H1 (cell line): ENCODE measurements around the gene GLI1. TPM values are rescaled to one million over a fixed set of nuclear protein-coding genes. Genes with fewer than 3 reads are reported as not detected.
A peak's percentile ranks its signal among the peaks of the same experiment; 100 is the strongest.

Experiments used
- CTCF ChIA-PET: fragments of 300-600 bp; sonication (Branson Sonifier 250); formaldehyde crosslinking; loops from one replicate; lab custom pipeline; 2021; ENCODE audit not compliant: partially characterized antibody; lab: Charles Lee
- POLR2A ChIA-PET: fragments of 300-600 bp; sonication (Branson Sonifier 250); formaldehyde crosslinking; loops from one replicate; lab custom pipeline; 2021; ENCODE audit warnings: inconsistent platforms; ENCODE audit not compliant: partially characterized antibody; lab: Charles Lee
- DNase-seq, 2 experiments: peaks; one replicate each; pipeline versions ENCODE4 v3.0.0 to v3.0.0-alpha.2; 2010 to 2022; ENCODE audit warnings: low spot score in 2 of 2, low read depth in 1 of 2, mixed read lengths in 1 of 2
- FAIRE-seq: peaks from 2 replicates; lab custom pipeline; 2011; peaks lifted over from hg19 to GRCh38; lab: Jason Lieb, UNC
- H2AFZ ChIP-seq: 2 replicates; pipeline ENCODE4 v1.8.1; 2012; ENCODE audit warnings: low read length, inconsistent platforms
- H2AK5ac ChIP-seq: 2 replicates; pipeline ENCODE4 v1.6.1; 2013; ENCODE audit warnings: low read depth, low read length
- H2BK120ac ChIP-seq: replicated peaks from 2 replicates; pipeline ENCODE3; 2013; ENCODE audit warnings: low read depth, low read length, inconsistent platforms
- H2BK12ac ChIP-seq: 2 replicates; pipeline ENCODE4 v1.6.1; 2013; ENCODE audit warnings: low read depth, low read length
- H2BK15ac ChIP-seq: 2 replicates; pipeline ENCODE4 v1.6.1; 2013; ENCODE audit warnings: low read length
- H2BK20ac ChIP-seq: 2 replicates; pipeline ENCODE4 v1.6.1; 2013; ENCODE audit warnings: low read length
- H2BK5ac ChIP-seq: 2 replicates; pipeline ENCODE4 v1.6.1; 2013; ENCODE audit warnings: low read depth, low read length
- H3K14ac ChIP-seq: 2 replicates; pipeline ENCODE4 v1.6.1; 2013; ENCODE audit warnings: inconsistent platforms; ENCODE audit not compliant: insufficient read length
- H3K18ac ChIP-seq: 2 replicates; pipeline ENCODE4 v1.6.1; 2013; ENCODE audit warnings: low read length; ENCODE audit errors: extremely low read depth
- H3K23ac ChIP-seq: 2 replicates; pipeline ENCODE4 v1.6.1; 2013; ENCODE audit warnings: inconsistent platforms; ENCODE audit not compliant: insufficient read length
- H3K23me2 ChIP-seq: 2 replicates; pipeline ENCODE4 v1.6.1; 2013; ENCODE audit warnings: low read depth, low read length
- H3K27ac ChIP-seq: 2 replicates; pipeline ENCODE4 v1.6.1; 2011; ENCODE audit warnings: low read depth, low read length, inconsistent platforms
- H3K27me3 ChIP-seq, 4 experiments: replicated peaks in 1 of 4; 1 replicate in 1 of 4; 2 replicates in 3 of 4; pipeline versions ENCODE4 v1.6.1 to v1.8.1; 2011 to 2013; ENCODE audit warnings: low read length in 3 of 4, mild to moderate bottlenecking in 3 of 4, inconsistent platforms in 2 of 4, mixed read lengths in 2 of 4, moderate library complexity in 1 of 4; ENCODE audit not compliant: control insufficient read depth in 3 of 4, insufficient read depth in 3 of 4; ENCODE audit errors: extremely low read depth in 1 of 4
- H3K36me3 ChIP-seq, 4 experiments: 2 replicates each; pipeline versions ENCODE4 v1.6.1 to v1.8.1; 2011 to 2013; ENCODE audit warnings: mild to moderate bottlenecking in 4 of 4, low read length in 3 of 4, moderate library complexity in 2 of 4, control low read depth in 1 of 4, inconsistent platforms in 1 of 4; ENCODE audit not compliant: insufficient read depth in 4 of 4, control insufficient read depth in 2 of 4
- H3K4ac ChIP-seq: replicated peaks from 2 replicates; pipeline ENCODE3; 2013; ENCODE audit warnings: low read length, low read depth, mixed read lengths, inconsistent platforms; ENCODE audit not compliant: insufficient read length
- H3K4me1 ChIP-seq, 4 experiments: replicated peaks in 1 of 4; 1 replicate in 1 of 4; 2 replicates in 3 of 4; pipeline versions ENCODE4 v1.6.1 to v1.8.1; 2011 to 2013; ENCODE audit warnings: low read length in 3 of 4, inconsistent platforms in 2 of 4, mixed read lengths in 1 of 4; ENCODE audit not compliant: insufficient read depth in 4 of 4, control insufficient read depth in 3 of 4
- H3K4me2 ChIP-seq, 2 experiments: 2 replicates each; pipeline versions ENCODE4 v1.6.1 to v1.8.1; 2011 to 2013; ENCODE audit warnings: low read depth in 2 of 2, low read length in 2 of 2, control low read depth in 1 of 2, inconsistent platforms in 1 of 2, mild to moderate bottlenecking in 1 of 2; ENCODE audit not compliant: insufficient read depth in 1 of 2
- H3K4me3 ChIP-seq, 4 experiments: fragments of 200-600, 300-600 bp in 1 of 4; sonication (generic), shearing (Covaris generic), sonication (Bioruptor Twin) in 1 of 4; 2 replicates each; pipeline versions ENCODE4 v1.5.1 to v1.8.1; 2011 to 2016; ENCODE audit warnings: low read length in 4 of 4, low read depth in 3 of 4, control low read depth in 2 of 4, inconsistent platforms in 2 of 4, mild to moderate bottlenecking in 2 of 4, mixed read lengths in 1 of 4, moderate library complexity in 1 of 4; ENCODE audit not compliant: insufficient read depth in 2 of 4; ENCODE audit errors: extremely low read depth in 1 of 4
- H3K56ac ChIP-seq: replicated peaks from 2 replicates; pipeline ENCODE3; 2013; ENCODE audit warnings: low read depth, mild to moderate bottlenecking, mixed read lengths, low read length, inconsistent platforms; ENCODE audit not compliant: insufficient read length
- H3K79me1 ChIP-seq: 2 replicates; pipeline ENCODE4 v1.6.1; 2013; ENCODE audit warnings: low read depth, low read length, control low read depth
- H3K79me2 ChIP-seq, 2 experiments: 2 replicates each; pipeline versions ENCODE4 v1.6.1 to v1.8.1; 2012 to 2013; ENCODE audit warnings: low read length in 2 of 2, mild to moderate bottlenecking in 2 of 2, inconsistent platforms in 1 of 2; ENCODE audit not compliant: insufficient read depth in 2 of 2, control insufficient read depth in 1 of 2
- H3K9ac ChIP-seq, 4 experiments: replicated peaks in 1 of 4; 1 replicate in 1 of 4; 2 replicates in 3 of 4; pipeline versions ENCODE4 v1.6.1 to v1.8.1; 2011 to 2013; ENCODE audit warnings: low read depth in 3 of 4, low read length in 3 of 4, control low read depth in 2 of 4, mild to moderate bottlenecking in 2 of 4, moderate library complexity in 2 of 4, inconsistent platforms in 1 of 4; ENCODE audit errors: extremely low read depth in 1 of 4
- H3K9me3 ChIP-seq, 2 experiments: 2 replicates each; pipeline versions ENCODE4 v1.6.1 to v1.8.1; 2012 to 2013; ENCODE audit warnings: mild to moderate bottlenecking in 2 of 2, moderate library complexity in 2 of 2, control low read depth in 1 of 2, inconsistent platforms in 1 of 2, low read depth in 1 of 2, low read length in 1 of 2, mixed read lengths in 1 of 2; ENCODE audit not compliant: insufficient read depth in 2 of 2
- H4K20me1 ChIP-seq, 2 experiments: replicated peaks in 1 of 2; 2 replicates each; pipeline versions ENCODE3 to v1.8.1; 2011 to 2013; ENCODE audit warnings: inconsistent platforms in 2 of 2, low read length in 2 of 2, mild to moderate bottlenecking in 1 of 2; ENCODE audit not compliant: insufficient read depth in 2 of 2, control insufficient read depth in 1 of 2
- H4K5ac ChIP-seq: 2 replicates; pipeline ENCODE4 v1.6.1; 2013; ENCODE audit warnings: low read length, low read depth, mixed read lengths, inconsistent platforms; ENCODE audit not compliant: insufficient read length
- H4K8ac ChIP-seq: 2 replicates; pipeline ENCODE4 v1.8.0; 2013; ENCODE audit warnings: mild to moderate bottlenecking, moderate library complexity, low read length, inconsistent platforms; ENCODE audit not compliant: insufficient read depth; ENCODE audit errors: extremely low read depth
- H4K91ac ChIP-seq: replicated peaks from 2 replicates; pipeline ENCODE3; 2013; ENCODE audit warnings: low read length, mixed read lengths, inconsistent platforms; ENCODE audit not compliant: insufficient read length
- GABPA ChIP-seq: IDR thresholded peaks from 2 replicates; pipeline ENCODE4 v1.6.1; 2011; ENCODE audit warnings: mild to moderate bottlenecking, low read length, moderate library complexity, borderline replicate concordance; ENCODE audit not compliant: insufficient read depth
- POLR2A ChIP-seq, 2 experiments: IDR thresholded peaks; 1 replicate in 1 of 2; 2 replicates in 1 of 2; pipeline ENCODE4 v1.6.1; 2011; ENCODE audit warnings: low read depth in 2 of 2, low read length in 2 of 2, mild to moderate bottlenecking in 2 of 2; ENCODE audit errors: control extremely low read depth in 1 of 2
- WGBS, 2 experiments: shearing (Covaris generic) in 1 of 2; methylation state at CpG; one replicate each; pipeline versions ENCODE4 v1.1.6 to v1.1.7; 2013 to 2015; ENCODE audit warnings: low lambda C conversion rate in 2 of 2, mixed read lengths in 2 of 2, inconsistent platforms in 1 of 2, low coverage in 1 of 2, missing lambda C conversion rate in 1 of 2; ENCODE audit not compliant: insufficient replicate concordance in 2 of 2, insufficient coverage in 1 of 2, insufficient read length in 1 of 2; ENCODE audit errors: extremely low coverage in 1 of 2, missing lambda C conversion rate in 1 of 2; 5-methylcytosine and 5-hydroxymethylcytosine counted together
- polyA plus RNA-seq, 7 experiments: library from polyadenylated mRNA; depleted of rRNA in 3 of 7; stranded (reverse) in 5 of 7; unstranded in 2 of 7; fragments of >200 nt in 5 of 7; fragments of 200-250 nt in 2 of 7; gene quantifications; 1 replicate in 5 of 7; 2 replicates in 1 of 7; 4 replicates in 1 of 7; pipeline versions ENCODE4 v1.2.1 to v1.2.3, GENCODE V29; 2011 to 2013; ENCODE audit warnings: missing spikeins in 2 of 7, mixed read lengths in 2 of 7
- total RNA-seq: library from RNA; stranded (reverse); fragmentation: NEBNext Ultra II Directional; extraction: Animal tissue kit (Norgen Biotek cat#: 25700); gene quantifications from 2 replicates; pipeline ENCODE4 v1.2.1, GENCODE V29; 2021

The GLI1 gene
- total and polyA plus RNA-seq, 2 of the 8 experiments (the other 6 are each of a cell fraction or from before 2014, with no cell fraction given), result 23.5 to 25.3 TPM

GRCh38 chr12:57515934-57516541 is 56.5 kb downstream of the GLI1 start:
- Histone ChIP-seq H3K27me3 (no peaks in the 10 kb centered on the region), H3K36me3 (peaks cover 52 to 78% (median 63%) of the 10 kb centered on the region in 4 experiments), H3K9me3 (no peaks in the 10 kb centered on the region), H3K79me2 (peaks cover 0 to 20% of the 10 kb centered on the region in 2 experiments; a peak in 2 of 4 replicates), H3K9ac (no peak overlapping the region), H3K4me3 (no peak overlapping the region), H2BK12ac (no peak overlapping the region), H3K23me2 (peaks cover 12% of the 10 kb centered on the region), H3K14ac (no peak overlapping the region), H3K4me2 (no peak overlapping the region), H4K20me1 (peaks cover 7 to 18% of the 10 kb centered on the region in 2 experiments), H2BK15ac (no peak overlapping the region), H2BK20ac (no peak overlapping the region), H2AFZ (no peak overlapping the region), H4K8ac (no peak overlapping the region), H2BK5ac (no peak overlapping the region), H3K56ac (no peak overlapping the region), H2AK5ac (no peak overlapping the region), H3K4me1 (peaks cover 0 to 6% (median 4%) of the 10 kb centered on the region in 4 experiments; a peak in 3 of 7 replicates), H3K27ac (no peak overlapping the region), H2BK120ac (no peak overlapping the region), H3K18ac (no peak overlapping the region), H4K5ac (no peak overlapping the region), H3K79me1 (no peaks in the 10 kb centered on the region), H4K91ac (no peak overlapping the region), H3K4ac (no peak overlapping the region), H3K23ac (no peak overlapping the region)
- DNase-seq, result no peak
- 91% methylated on average over 11 of the region's 11 CpGs; no CpG with 5 or more reads in 1 of the 2 experiments for WGBS, 2 experiments
- POLR2A ChIA-PET, result interaction anchor here (0.8 to 6.0 kb wide), 9 partner anchors 9 to 65 kb away, joined by 3 to 41 read pairs (median 5); no protein-coding TSS in a partner anchor
- CTCF ChIA-PET, result interaction anchor here (1.0 to 1.1 kb wide), 2 partner anchors 12 to 18 kb away, joined by 3 read pairs; no protein-coding TSS in a partner anchor
- no peak for FAIRE-seq
- TF ChIP-seq POLR2A (IDR thresholded peaks at IDR 0.05; ENCODE audit: control extremely low read depth in 1 of 2, low read depth in 2 of 2, low read length in 2 of 2) (peak in 1 of 2 experiments; percentile 12; a peak in 1 of 3 replicates), GABPA (no peak)
